Hematopoietic multipotent progenitor cell treated with erythropoietin and hydrocortisone succinate and interleukin-3 and kit ligand, for 17 days (in vitro differentiated cells): Measurements from ENCODE around the gene NATD1.

Source experiments
- DNase-seq: peaks from one replicate; pipeline ENCODE4 v3.0.0-alpha.2; 2015; ENCODE audit warnings: low spot score

NATD1 gene, protein sequence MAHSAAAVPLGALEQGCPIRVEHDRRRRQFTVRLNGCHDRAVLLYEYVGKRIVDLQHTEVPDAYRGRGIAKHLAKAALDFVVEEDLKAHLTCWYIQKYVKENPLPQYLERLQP

DNA sequence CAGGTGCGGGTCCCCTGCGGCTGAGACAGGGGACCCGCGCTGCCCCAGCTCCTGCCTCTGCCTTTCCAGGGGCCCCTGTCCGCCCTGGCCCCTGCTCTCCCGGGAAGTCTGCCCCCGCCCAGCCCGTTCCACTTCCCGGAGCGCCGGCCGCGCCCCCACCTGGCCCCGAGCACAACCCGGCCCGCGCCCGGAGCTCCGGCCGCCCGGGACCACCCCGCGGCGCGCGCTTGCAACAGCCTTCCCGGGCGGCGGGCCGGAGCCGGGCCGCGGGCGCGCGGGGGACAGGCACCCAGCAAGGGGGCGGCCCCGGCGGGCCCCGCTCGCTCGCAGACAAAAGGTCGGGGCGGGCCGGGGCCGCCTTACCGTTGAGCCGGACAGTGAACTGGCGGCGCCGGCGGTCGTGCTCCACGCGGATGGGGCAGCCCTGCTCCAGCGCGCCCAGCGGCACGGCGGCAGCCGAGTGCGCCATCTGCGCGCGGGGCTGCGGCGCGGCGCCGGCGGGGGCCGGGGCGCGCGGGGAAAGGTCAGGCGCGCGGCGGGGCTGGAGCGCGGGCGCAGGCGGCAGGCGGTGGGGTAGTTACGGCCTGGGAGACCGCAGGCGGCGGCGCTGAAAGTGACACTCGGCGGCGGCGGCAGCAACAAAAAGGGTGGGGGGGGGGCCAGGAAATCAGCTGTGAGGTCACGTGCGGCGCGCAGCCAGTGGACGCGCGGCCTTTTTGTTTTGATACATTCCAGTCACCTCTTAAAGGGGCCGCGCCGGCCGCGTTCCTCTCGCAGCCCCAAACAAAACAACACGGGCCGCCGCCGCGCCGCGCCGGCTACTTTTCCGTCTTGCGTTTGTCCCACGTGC lies at the start of gene NATD1:
NATD1 (minus strand) TSS at position 615 of the 850 bp plus-strand sequence; CDS start at position 469, 146 bp downstream.
- DNase-seq: peak; percentile 94

DNA sequence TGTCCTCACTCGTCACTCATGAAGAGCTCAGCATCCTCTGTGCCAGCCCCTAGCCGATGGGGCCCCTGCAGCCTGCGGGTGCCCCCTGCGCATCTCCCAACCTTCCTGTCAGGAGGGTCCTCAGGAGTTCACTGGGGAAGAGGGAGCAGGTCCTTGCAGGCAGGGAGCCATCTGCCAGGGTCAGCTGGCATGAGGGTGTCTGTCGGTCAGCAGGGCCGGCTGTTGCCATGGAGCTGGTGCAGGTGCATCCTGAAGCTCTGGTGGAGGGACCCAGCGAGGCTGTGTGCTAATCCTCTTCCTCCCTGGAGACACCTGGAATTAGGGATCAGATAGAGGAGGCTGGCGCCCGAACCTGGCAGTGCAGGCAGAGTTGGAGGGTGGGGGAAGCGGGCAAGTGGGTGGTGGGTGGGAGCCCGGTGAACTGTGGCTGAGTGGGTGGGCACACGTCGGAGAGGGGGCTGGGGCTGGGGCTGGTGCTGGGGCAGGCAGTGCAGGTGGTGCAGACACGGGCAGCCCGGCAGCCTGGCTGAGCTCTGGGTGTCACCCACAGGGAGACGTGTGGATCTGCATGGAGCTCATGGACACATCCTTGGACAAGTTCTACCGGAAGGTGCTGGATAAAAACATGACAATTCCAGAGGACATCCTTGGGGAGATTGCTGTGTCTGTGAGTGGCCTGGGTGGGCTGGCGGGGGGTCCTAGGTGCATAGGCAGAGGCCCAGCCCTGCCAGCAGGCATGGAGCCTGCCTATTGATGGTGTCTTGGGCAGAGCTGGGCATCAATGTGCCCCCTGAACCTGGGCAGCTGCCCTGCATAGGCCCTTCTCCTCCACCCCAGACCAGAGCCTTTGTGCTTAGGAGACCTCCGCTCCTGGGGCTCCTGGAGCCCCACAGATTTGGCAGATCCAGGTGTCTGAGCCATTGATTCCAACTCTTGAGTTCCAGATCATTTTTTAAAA lies 48.7 kb upstream of the NATD1 start:
- no peak for DNase-seq

DNA sequence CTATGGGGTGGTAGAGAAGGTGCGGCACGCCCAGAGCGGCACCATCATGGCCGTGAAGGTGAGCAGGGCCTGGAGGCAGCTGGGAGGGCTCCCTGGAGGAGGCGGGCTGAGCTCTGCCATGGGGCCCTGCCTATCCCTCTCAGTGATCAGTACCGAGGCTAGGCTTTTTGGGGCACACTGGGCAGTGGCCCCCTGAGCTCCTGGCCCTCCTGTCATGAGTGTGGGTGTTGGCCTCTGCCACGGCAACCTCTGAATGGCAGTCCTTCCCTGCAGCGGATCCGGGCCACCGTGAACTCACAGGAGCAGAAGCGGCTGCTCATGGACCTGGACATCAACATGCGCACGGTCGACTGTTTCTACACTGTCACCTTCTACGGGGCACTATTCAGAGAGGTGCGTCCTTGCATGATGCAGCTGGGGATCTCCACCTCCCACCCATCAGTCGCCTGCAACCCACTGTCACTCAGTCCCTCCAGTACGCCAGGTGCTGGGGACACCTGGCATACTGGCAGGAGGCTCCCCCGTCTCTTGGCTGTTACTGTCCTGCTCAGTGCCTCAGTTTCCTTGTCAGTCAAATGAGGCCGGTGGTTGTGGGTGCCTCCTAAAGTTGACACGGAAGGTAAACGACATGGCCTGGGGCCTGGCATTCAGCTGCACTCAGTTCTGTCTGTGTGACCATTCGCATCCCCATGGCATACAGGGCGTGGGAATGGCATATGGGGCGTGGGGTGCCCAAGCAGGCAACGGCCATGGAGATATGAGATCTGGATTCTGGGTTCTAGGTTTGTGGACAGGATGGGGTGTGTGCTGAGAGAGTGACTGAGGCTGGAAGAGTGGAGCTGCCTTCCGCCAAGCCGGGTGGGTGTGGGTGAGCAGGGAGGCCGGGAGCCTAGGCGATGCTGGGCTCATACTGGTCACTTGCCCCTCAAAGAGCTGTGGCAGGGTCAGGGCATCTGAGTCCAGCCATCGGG lies 47.7 kb upstream of the NATD1 start:
- DNase-seq: no peak

DNA sequence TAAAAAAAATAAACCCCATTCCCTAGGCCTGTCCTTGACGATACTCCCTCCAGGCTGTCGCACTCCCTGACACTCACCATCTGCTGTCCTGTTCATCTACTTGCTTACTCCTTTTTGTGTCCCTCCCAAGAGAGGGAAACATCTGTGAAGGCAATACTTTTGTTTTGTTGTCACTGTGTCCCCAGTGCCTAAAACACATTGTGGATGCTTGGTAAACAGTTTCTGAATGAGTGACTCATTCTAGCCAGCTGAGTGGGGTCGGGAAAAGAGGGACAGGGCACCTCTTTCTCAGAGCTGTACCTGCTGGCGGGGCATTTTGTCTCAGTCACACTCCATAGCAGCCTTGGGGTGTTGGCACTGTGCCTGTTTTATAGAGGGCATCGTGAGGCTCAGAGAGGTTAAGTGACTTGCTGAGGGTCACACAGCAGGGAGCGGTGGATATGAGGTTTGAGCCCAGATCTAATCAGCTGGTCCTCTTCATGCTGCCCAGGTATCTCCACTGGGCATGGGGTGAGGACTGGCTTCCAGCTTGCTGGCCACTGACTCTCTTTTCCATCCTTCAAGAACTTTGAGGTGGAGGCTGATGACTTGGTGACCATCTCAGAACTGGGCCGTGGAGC lies 46.9 kb upstream of the NATD1 start:
- peak; percentile 29 for DNase-seq

DNA sequence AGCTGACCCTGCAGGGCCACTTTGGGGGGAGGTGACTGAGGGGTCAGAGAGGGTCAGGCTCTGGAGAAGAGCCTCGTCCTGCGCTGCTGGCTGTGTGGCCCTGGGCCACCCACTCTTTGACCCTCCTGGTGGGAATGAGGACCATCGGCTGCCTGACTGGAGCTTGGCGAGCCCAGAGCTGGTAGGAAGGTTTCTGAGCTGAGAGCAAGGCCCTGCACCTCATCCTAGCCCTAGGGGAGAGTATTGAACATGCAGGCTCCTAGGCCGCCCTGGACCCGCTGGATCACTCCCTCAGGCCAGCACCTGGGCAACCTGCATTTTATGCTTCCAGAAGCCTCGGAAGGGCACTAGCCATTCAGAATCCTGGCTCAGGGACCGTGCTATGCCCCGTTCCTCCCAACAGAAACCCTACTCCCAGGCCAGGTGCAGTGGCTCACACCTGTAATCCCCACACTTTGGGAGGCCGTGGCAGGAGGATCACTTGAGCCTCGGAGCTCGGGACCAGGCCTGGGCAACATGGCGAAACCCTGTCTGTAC lies 45.8 kb upstream of the NATD1 start:
- no peak for DNase-seq

DNA sequence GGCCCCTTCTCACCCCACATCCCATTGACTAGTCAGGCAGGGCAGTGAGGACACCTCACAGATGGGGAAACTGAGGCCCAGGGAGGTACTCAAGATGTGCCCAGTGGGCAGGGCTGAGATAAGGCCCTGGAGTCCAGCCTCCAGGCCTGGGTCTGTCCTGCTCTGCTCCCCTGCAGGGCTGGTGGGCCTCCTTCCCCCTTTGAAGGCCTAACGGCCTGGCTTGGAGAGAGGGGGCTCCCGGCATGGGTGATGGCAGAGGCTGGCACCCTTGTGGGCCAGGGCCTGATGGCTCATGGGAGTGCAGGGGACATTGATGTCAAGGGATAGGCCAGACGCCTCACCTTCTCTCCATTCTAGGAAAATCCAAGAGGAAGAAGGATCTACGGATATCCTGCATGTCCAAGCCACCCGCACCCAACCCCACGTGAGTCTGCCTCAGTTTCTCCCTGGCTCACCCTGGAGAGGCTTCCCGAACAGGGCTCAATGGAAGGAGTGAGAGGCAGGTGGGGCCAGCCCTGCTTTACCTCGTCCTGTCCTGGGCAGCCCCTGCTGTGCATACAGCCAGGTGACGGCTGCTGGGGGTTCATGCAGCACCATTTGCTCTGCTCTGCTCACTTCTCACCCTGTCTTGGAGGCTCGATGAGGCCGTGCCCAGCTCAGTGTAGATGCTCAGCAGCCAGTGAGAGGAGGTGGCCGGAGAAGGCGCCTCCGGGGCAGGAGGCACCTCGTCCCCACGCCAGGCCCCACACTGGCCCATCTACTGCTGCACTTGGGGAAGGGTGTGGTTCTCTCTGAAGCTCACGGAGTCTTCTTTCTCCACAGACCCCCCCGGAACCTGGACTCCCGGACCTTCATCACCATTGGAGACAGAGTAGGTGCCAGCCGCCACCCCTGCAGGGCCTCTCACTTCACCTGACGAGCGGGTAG lies 45.1 kb upstream of the NATD1 start:
- no peak for DNase-seq

DNA sequence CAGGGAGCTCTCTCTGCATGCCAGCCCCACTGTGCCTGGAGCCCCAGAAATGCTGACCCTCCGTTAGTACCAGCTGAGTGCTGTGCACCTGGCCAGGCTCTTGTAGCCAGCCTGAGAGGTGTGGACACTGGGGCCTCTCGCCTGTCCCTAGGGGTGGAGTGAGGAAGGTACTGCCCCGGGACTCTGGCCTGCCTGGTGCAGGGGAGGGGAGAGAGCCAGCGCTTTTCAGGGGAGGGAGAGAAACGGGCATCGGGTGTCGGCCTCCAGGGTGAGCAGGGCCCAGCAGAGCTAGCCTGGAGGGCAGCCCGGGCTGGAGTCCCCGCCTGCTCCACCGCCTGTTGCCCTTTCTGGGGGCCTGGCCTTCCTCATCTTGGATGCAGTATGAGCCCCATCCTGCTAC lies 44.4 kb upstream of the NATD1 start:
- peak; percentile 53 for DNase-seq

DNA sequence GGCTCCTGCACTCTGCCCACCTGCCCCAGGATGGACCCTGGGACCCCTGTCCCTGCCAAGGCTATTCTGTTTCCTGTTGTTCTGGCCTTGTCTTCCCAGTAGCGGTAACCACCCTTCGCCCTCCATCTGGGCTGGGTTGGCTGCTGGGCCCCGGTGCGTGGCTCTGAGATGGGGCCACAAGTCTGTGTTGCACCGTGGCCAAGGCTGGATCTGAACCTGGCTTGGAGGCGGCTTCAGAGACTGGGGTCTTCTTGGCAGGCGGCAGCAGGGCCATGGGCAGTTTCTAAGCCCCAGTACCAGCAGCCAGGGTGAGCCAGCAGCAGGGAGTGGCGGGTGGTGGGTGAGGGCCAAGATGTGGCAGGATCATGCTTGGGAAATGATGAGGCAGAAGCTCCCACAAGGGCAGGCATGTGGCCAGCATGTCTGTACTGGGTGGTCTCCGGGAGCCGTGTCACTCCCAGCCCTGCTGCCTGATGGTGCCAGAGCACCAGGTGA lies 43.9 kb upstream of the NATD1 start:
- peak; percentile 63 for DNase-seq

DNA sequence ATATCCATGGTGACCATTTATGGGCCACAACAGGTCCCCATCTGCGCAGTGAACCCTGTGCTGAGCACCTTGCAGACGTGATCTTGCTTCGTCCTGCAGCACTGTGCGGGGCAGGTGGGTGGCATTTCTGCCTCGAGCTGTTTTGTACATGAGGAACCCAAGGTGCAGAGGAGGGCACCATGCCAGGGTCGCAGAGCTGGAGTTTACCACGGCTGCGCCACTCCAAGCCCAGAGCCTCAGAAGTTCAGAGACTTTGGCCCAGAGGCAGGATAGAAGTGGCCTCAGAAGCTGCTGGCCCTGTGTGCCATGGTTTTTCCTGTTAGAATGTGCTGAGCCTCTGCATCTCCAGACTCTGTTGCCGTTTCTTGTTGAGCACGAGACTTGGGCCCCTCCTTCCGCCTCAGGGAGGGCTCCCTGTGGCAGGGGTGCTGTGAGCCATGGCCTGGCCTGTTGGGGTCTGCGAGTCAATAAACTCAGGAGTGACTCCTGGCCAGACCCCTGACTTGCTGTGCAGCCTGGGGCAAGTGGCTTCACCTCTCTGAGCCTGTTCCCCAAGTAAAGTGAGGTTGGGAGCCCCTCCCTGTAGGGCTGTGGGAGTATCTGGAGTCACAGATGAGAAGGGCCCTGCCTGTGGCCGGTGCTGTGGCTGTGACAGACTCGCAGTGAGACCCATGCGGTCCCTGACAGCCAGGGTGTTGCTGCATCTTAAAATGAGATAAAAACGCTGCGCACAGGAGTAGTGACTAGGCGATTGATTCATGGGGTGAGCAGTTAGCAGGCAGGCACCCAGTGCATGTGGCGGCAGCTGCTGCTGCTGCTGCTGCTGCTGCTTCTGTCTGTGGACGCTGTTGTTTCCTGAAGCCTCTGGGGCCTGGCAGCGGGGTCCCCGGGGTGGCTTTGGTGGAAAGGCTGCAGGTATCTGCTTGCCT lies 43.2 kb upstream of the NATD1 start:
- DNase-seq: peak; percentile 93

DNA sequence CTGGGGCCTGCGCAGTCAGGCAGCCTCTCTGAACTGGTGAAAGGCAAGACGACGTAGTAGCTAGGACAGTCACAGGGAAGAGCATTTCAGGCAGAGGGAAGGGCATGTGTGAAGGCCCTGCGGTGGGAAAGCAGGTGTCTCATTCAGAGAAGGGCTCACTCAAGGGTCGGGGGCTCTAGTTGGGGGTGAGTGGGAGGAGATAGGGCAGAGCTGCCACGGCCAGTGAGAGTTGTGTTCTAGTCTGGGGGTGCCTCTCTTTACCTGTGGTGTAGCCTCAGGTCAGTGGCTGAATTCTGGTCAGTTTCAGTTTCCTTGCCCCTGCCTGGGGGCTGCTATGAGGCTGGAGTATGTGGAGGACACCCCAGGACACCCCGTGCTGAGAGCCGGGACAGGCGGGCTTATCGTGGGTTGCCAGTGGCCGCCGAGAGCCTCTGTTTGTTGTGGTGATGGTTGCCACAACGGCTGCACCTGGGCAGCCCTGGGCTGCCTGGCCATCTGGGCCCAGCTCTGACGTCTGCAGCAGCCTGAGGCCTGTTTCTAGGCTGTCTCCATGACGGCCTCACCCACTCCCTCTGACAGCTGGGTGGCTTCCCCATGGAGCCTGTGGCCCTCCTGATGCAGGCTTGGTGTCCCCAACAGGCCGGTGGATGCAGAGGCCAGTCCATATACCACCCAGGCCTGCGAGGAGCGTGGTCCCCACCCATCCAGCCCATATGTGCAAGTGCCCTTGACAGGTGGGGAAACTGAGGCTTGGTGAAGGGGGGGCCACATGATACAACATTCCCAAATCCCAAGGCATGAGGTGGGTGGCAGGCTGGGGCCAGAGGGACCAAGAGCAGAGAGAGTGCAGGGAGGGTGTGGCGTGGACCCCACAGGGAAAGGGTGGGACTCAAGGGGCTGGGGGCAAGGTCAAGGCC lies 42.1 kb upstream of the NATD1 start:
- DNase-seq: peak; percentile 81

DNA sequence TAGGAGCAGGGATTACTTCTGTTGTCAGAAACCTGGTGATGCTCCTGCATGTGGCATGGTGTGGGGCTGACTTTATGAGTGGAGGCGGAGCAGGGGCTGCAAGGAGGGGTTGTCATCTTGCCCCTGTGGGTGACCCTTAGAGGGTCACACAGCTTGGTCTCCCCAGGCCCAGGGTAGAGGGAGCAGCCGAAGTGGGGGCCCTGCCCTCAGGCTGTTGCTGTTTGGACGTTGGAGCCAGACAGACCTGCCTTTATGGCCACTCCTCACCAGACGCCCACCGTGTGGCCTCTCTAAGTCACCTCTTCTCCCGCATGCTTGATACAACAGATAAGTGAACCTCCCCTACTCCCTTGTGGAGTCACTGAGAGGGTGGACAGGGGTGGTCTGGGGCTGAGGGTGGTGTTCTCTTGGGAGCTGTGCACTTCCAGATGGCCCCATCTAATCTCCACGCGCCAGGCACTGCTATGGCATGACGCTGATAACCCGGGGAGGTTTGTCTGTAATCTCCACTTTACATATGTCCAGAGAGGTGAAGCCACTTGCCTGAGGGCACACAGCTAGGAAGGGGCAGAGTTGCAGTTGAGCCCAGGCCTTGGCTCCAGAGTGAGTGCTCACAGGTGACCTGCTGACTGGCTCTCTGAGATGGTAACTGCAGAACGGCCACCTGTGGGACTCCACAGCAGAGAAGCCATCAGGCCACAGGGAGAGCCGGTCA lies 41.3 kb upstream of the NATD1 start:
- peak; percentile 96 for DNase-seq

DNA sequence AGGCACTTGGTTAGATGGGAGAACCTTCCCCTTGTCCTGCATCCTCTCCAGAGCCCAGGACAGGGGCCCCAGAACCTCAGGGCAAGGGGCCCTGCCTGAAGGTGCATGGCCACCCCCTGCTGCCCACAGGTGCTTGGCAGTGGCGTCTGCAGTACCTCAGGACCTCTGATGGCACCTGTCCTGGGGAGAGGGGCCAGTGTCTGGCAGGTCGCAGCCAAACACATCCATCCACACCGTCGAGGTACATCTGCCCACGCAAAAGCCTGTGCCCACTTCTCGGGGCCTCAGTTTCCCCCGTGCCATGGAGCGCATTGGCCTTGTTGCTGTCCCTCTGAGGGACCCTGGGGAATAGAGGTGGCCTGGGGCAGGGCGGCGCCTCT lies 40.6 kb upstream of the NATD1 start:
- peak; percentile 56 for DNase-seq

DNA sequence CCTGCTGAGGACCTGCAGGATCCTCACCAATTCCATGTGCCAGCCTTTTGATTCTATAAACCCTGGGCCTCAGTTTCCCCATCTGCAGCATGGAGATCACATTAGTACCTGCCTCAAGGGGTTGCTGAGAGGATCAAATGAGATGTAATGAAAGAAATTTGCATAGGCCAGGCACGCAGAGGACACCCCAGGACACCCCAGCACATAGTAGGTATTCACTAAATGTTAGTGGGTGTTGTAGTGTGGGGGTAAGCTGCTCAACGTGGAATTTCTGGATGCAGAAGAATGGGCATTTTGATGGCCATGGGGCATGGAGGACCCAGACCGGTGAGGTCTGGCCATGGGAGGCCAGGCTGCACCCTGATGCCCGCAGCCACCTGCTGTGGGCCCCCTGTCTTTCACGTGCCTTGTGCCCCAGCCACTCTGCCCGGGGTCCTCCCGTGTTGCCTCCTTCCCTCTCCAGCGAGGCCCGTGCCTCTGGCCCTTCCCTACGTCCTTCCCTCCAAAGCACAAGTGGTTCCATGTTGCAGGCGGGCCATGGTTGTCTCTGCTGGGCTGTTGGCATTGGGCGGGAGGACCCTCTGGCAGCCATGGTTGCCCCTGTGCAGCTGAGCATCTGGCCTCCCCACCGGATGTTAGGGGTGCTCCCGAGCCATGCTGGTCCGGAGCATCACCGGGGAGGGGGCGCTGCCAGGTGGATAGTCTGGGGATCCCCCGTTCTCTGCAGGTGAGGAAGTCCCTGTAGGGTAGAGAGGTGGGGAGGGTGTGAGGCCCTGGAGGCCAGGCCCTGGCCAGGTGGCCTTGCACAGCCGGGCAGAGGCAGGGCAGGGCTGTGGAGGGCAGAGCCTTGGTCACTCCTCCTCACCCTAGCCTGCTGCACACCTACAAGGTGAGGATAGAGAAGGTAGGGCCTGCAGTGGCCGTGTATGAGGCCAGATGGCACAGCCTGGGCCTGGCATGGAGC lies 39.9 kb upstream of the NATD1 start:
- peak; percentile 38 for DNase-seq

DNA sequence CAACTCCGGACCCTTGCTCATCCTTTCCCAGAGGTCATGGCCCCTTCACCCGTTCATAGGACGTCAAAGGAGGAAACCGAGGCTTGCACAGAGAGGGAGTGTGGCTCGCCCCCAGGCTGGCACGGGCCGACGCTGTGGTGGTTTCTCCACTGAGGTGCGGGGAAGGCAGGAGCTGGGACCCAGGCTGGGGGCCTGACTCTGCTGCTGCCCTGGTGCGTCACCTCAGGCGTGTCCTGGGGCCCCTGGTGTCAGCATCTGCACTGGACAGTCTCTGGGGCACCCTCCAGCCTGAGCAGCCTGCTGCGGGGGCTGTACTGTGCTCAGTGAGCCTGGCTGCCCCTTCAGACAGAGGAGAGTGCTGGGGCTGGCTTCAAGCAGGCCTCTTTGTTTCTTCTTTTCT lies 38.7 kb upstream of the NATD1 start:
- no peak for DNase-seq

DNA sequence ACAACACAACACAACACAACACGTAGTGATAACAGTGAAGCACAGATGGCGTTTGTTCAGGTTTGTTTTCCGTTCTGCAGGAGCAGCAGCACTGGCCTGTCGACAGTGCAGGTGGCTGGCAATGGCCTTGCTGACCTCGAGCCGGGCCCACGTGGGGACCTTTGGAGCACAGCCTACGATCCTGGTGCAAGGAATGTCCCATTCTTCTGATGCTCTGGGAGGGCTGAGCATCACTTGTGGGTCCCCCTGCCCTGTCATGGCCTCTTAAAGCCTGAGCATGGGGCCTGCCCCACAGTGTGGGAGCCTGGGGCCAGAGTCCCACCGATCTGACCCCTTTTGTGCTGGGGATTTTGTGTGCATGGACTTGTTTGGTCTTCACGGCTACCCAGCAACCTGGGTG lies 38.1 kb upstream of the NATD1 start:
- peak; percentile 26 for DNase-seq
